OCI-LY1 (cell line): ENCODE measurements around the gene UBE2H.

Experiments
- H2AFZ ChIP-seq: fragments of 200-600 bp; sonication (generic), shearing (Covaris generic); 2 replicates; pipeline ENCODE4 v1.6.0; 2014; ENCODE audit warnings: antibody characterized with exemption, mild to moderate bottlenecking, low read length
- H3F3A ChIP-seq: fragments of 200-600 bp; sonication (generic), shearing (Covaris generic); 2 replicates; pipeline ENCODE4 v1.6.0; 2014; ENCODE audit warnings: mild to moderate bottlenecking, antibody characterized with exemption, low read length, moderate library complexity; ENCODE audit not compliant: insufficient read depth
- H3K27ac ChIP-seq: fragments of 200-600 bp; sonication (generic); 2 replicates; pipeline ENCODE4 v1.5.1; 2014; ENCODE audit warnings: low read length, mixed run types, mild to moderate bottlenecking, low read depth; ENCODE audit not compliant: poor library complexity, severe bottlenecking
- H3K27me3 ChIP-seq: fragments of 200-600 bp; sonication (generic); 2 replicates; pipeline ENCODE4 v1.6.0; 2014; ENCODE audit warnings: antibody characterized with exemption, mild to moderate bottlenecking, low read length, moderate library complexity; ENCODE audit not compliant: insufficient read depth
- H3K36me3 ChIP-seq: fragments of 200-600 bp; sonication (generic); 2 replicates; pipeline ENCODE4 v1.6.1; 2014; ENCODE audit warnings: mild to moderate bottlenecking, antibody characterized with exemption, low read length, moderate library complexity, mixed read lengths; ENCODE audit not compliant: insufficient read depth
- H3K4me1 ChIP-seq: fragments of 200-600 bp; sonication (generic); 2 replicates; pipeline ENCODE4 v1.5.1; 2014; ENCODE audit warnings: mild to moderate bottlenecking, low read length, moderate library complexity; ENCODE audit not compliant: insufficient read depth, severe bottlenecking
- H3K4me2 ChIP-seq: fragments of 200-600 bp; sonication (generic), shearing (Covaris generic); 2 replicates; pipeline ENCODE4 v1.6.1; 2014; ENCODE audit warnings: low read length
- H3K4me3 ChIP-seq: fragments of 200-600 bp; sonication (generic); 2 replicates; pipeline ENCODE4 v1.5.1; 2014; ENCODE audit warnings: low read length, low read depth, mild to moderate bottlenecking, mixed read lengths; ENCODE audit not compliant: poor library complexity, severe bottlenecking
- H3K79me2 ChIP-seq: fragments of 200-600 bp; shearing (Covaris generic); 2 replicates; pipeline ENCODE4 v1.6.1; 2016; ENCODE audit warnings: mixed run types, low read length, mixed read lengths; ENCODE audit not compliant: insufficient read depth
- H3K9ac ChIP-seq: fragments of 200-600 bp; sonication (generic), shearing (Covaris generic); 2 replicates; pipeline ENCODE4 v1.6.1; 2014; ENCODE audit warnings: mild to moderate bottlenecking, low read length, mixed read lengths
- H3K9me2 ChIP-seq: fragments of 200-600 bp; sonication (generic), shearing (Covaris generic); 2 replicates; pipeline ENCODE4 v1.6.1; 2014; ENCODE audit warnings: low read depth, mild to moderate bottlenecking, low read length, mixed read lengths
- H3K9me3 ChIP-seq: fragments of 200-600 bp; shearing (Covaris generic); 2 replicates; pipeline ENCODE4 v1.6.1; 2014; ENCODE audit warnings: low read length, mixed read lengths
- H4K20me1 ChIP-seq: fragments of 200-600 bp; sonication (generic), shearing (Covaris generic); 2 replicates; pipeline ENCODE4 v1.6.0; 2016; ENCODE audit warnings: mild to moderate bottlenecking, low read length; ENCODE audit not compliant: insufficient read depth
- CTCF ChIP-seq: fragments of 200-600 bp; sonication (generic), shearing (Covaris generic); IDR thresholded peaks from 2 replicates; pipeline ENCODE4 v1.5.1; 2017; ENCODE audit warnings: mild to moderate bottlenecking, antibody characterized with exemption, low read length, moderate library complexity, mixed read lengths
- EZH2 ChIP-seq: fragments of 200-600 bp; sonication (generic), shearing (Covaris generic); IDR thresholded peaks from 2 replicates; pipeline ENCODE4 v1.8.0; 2017; ENCODE audit warnings: borderline replicate concordance, mixed run types, mild to moderate bottlenecking, antibody characterized with exemption, low read length, moderate library complexity, mixed read lengths

The UBE2H gene

GRCh38 chr7:129843365-129843898, 109.3 kb downstream of the UBE2H start:
- H3K36me3 ChIP-seq = peaks cover 21% of the 10 kb centered on the region
- no peaks in the 10 kb centered on the region for H3K79me2 ChIP-seq
- no peaks in the 10 kb centered on the region for H3K9me2 ChIP-seq
- H4K20me1 ChIP-seq = no peaks in the 10 kb centered on the region
- peak overlapping the region; percentile 45 for H3K4me2 ChIP-seq
- no peaks in the 10 kb centered on the region for H3K9me3 ChIP-seq
- no peak for TF ChIP-seq EZH2
- TF ChIP-seq CTCF = no peak
- peak overlapping the region; percentile 96 for H3K27ac ChIP-seq
- H3K4me1 ChIP-seq = peaks cover 94% of the 10 kb centered on the region
- H3K9ac ChIP-seq = peak overlapping the region; percentile 48
- H3K4me3 ChIP-seq = peak overlapping the region; percentile 8
- no peak overlapping the region for H2AFZ ChIP-seq
- H3F3A ChIP-seq = peaks cover 10% of the 10 kb centered on the region
- no peaks in the 10 kb centered on the region for H3K27me3 ChIP-seq

DNA sequence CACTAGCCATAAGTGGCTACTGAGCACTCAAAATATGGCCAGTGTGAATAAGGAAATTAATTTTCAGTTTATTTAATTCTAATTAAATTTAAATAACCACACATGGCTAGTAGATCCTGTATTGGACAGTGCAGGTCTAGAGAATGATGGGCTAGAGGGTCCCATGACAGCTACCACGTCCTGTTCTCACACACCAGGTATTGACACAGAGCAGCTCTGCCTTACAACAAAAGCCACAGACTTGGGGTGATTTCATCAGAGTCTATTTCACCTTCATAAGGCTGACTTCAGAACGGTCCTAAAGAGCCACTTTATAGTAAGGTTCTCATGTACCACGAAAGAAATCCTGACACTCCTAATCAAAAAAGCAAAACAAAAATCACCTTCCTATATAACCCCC, 111.3 kb downstream of the UBE2H start:
- no peaks in the 10 kb centered on the region for H3K9me3 ChIP-seq
- H2AFZ ChIP-seq = no peak overlapping the region
- H3K79me2 ChIP-seq = no peaks in the 10 kb centered on the region
- peak overlapping the region; percentile 2; the same call in 1 of the 2 replicates for H3K4me2 ChIP-seq
- H3K36me3 ChIP-seq = peaks cover 30% of the 10 kb centered on the region
- H3K9me2 ChIP-seq = no peaks in the 10 kb centered on the region
- H3K9ac ChIP-seq = peak overlapping the region; percentile 1
- peaks cover 10% of the 10 kb centered on the region for H3F3A ChIP-seq
- TF ChIP-seq CTCF (no peak), EZH2 (no peak)
- no peak overlapping the region for H3K4me3 ChIP-seq
- H4K20me1 ChIP-seq = no peaks in the 10 kb centered on the region
- peaks cover 79% of the 10 kb centered on the region for H3K4me1 ChIP-seq
- H3K27me3 ChIP-seq = no peaks in the 10 kb centered on the region
- H3K27ac ChIP-seq = peak overlapping the region; percentile 96

GRCh38 chr7:129840757-129841156, 112.0 kb downstream of the UBE2H start:
- H4K20me1 ChIP-seq = no peaks in the 10 kb centered on the region
- TF ChIP-seq EZH2 (no peak), CTCF (no peak)
- H3K27ac ChIP-seq = peak overlapping the region; percentile 96
- no peaks in the 10 kb centered on the region for H3K9me3 ChIP-seq
- H3K4me1 ChIP-seq = peaks cover 72% of the 10 kb centered on the region
- H3F3A ChIP-seq = peaks cover 10% of the 10 kb centered on the region
- H3K9me2 ChIP-seq = no peaks in the 10 kb centered on the region
- no peak overlapping the region for H3K4me3 ChIP-seq
- peak overlapping the region; percentile 1; the same call in 1 of the 2 replicates for H3K4me2 ChIP-seq
- no peak overlapping the region for H2AFZ ChIP-seq
- H3K9ac ChIP-seq = peak overlapping the region; percentile 1
- H3K79me2 ChIP-seq = no peaks in the 10 kb centered on the region
- no peaks in the 10 kb centered on the region for H3K27me3 ChIP-seq
- peaks cover 37% of the 10 kb centered on the region for H3K36me3 ChIP-seq
